Liver (tissue), 9 donors: Measurements from ENCODE around the gene ECI1. TPM values are rescaled to one million over a fixed set of nuclear protein-coding genes. Genes with fewer than 3 reads are reported as not detected.
"Not testable (repeated sequence)": the region's sequence is repeated elsewhere in the genome, so short reads cannot be mapped to it uniquely, and the experiment has no call there.

Experiments
- DNase-seq: peaks from one replicate; pipeline ENCODE4 v3.0.0-alpha.2; 2017; ENCODE audit warnings: low spot score
- H3K27ac ChIP-seq, 2 donors: one replicate each; pipeline ENCODE4 v1.7.0; 2013; ENCODE audit warnings: inconsistent platforms in 2 of 2, low read length in 2 of 2, control low read depth in 1 of 2, low read depth in 1 of 2, mild to moderate bottlenecking in 1 of 2
- H3K27me3 ChIP-seq, 4 donors: one replicate each; pipeline versions ENCODE4 v1.6.1 to v1.7.0; 2013; ENCODE audit warnings: low read length in 3 of 4, inconsistent platforms in 1 of 4, mild to moderate bottlenecking in 1 of 4, moderate library complexity in 1 of 4; ENCODE audit not compliant: control insufficient read depth in 4 of 4, insufficient read depth in 4 of 4
- H3K36me3 ChIP-seq, 4 donors: one replicate each; pipeline versions ENCODE4 v1.6.1 to v1.7.0; 2013; ENCODE audit warnings: low read length in 3 of 4, mild to moderate bottlenecking in 3 of 4, low read depth in 1 of 4, moderate library complexity in 1 of 4; ENCODE audit not compliant: control insufficient read depth in 4 of 4, insufficient read depth in 3 of 4
- H3K4me1 ChIP-seq, 4 donors: one replicate each; pipeline versions ENCODE4 v1.6.1 to v1.7.0; 2013; ENCODE audit warnings: low read length in 3 of 4, mild to moderate bottlenecking in 3 of 4, moderate library complexity in 1 of 4; ENCODE audit not compliant: control insufficient read depth in 4 of 4, insufficient read depth in 4 of 4
- H3K4me3 ChIP-seq, 3 donors: one replicate each; pipeline versions ENCODE4 v1.6.1 to v1.7.0; 2013; ENCODE audit warnings: low read length in 3 of 3, control low read depth in 1 of 3, low read depth in 1 of 3, mild to moderate bottlenecking in 1 of 3
- H3K9ac ChIP-seq, 2 donors: one replicate each; pipeline ENCODE4 v1.7.0; 2013; ENCODE audit warnings: low read length in 2 of 2, mild to moderate bottlenecking in 2 of 2, moderate library complexity in 2 of 2, control low read depth in 1 of 2, low read depth in 1 of 2
- H3K9me3 ChIP-seq, 4 donors: one replicate each; pipeline versions ENCODE4 v1.6.1 to v1.7.0; 2013; ENCODE audit warnings: low read length in 3 of 4; ENCODE audit not compliant: control insufficient read depth in 4 of 4
- ATF3 ChIP-seq: IDR thresholded peaks from 2 replicates; pipeline ENCODE4 v1.6.1; 2016; ENCODE audit warnings: antibody characterized with exemption
- CTCF ChIP-seq: fragments of 150-350 bp; IDR thresholded peaks from 2 replicates; pipeline ENCODE4 v1.5.1; 2017; ENCODE audit warnings: improper control_type of control experiment, low read depth, low read length; ENCODE audit not compliant: missing input control
- EGR1 ChIP-seq, 2 donors: IDR thresholded peaks; 2 replicates each; pipeline ENCODE4 v1.6.1; 2016 to 2018; ENCODE audit warnings: antibody characterized with exemption in 2 of 2, low read depth in 2 of 2
- FOXA2 ChIP-seq: IDR thresholded peaks from 2 replicates; pipeline ENCODE4 v1.6.1; 2016; ENCODE audit warnings: antibody characterized with exemption
- GABPA ChIP-seq, 2 donors: IDR thresholded peaks in 1 of 2; conservative IDR thresholded peaks in 1 of 2; 2 replicates each; pipeline ENCODE4 v1.6.1; 2016; ENCODE audit warnings: antibody characterized with exemption in 2 of 2, mild to moderate bottlenecking in 1 of 2, moderate library complexity in 1 of 2
- HNF4A ChIP-seq, 2 donors: conservative IDR thresholded peaks; 2 replicates each; pipeline ENCODE4 v1.6.1; 2016; ENCODE audit warnings: antibody characterized with exemption in 2 of 2, mild to moderate bottlenecking in 2 of 2
- HNF4G ChIP-seq: IDR thresholded peaks from 2 replicates; pipeline ENCODE4 v1.6.1; 2016; ENCODE audit warnings: antibody characterized with exemption
- JUND ChIP-seq, 2 donors: IDR thresholded peaks; 2 replicates each; pipeline ENCODE4 v1.6.1; 2016; ENCODE audit warnings: antibody characterized with exemption in 2 of 2
- MAX ChIP-seq: IDR thresholded peaks from 2 replicates; pipeline ENCODE4 v1.6.1; 2016; ENCODE audit warnings: antibody characterized with exemption
- NR2F2 ChIP-seq: IDR thresholded peaks from 2 replicates; pipeline ENCODE4 v1.6.1; 2016; ENCODE audit warnings: antibody characterized with exemption
- RAD21 ChIP-seq, 2 donors: IDR thresholded peaks; 2 replicates each; pipeline ENCODE4 v1.6.1; 2016; ENCODE audit warnings: antibody characterized with exemption in 2 of 2, mild to moderate bottlenecking in 2 of 2
- REST ChIP-seq: IDR thresholded peaks from 2 replicates; pipeline ENCODE4 v1.6.1; 2016; ENCODE audit warnings: antibody characterized with exemption, mild to moderate bottlenecking
- SP1 ChIP-seq: IDR thresholded peaks from 2 replicates; pipeline ENCODE4 v1.6.1; 2018; ENCODE audit warnings: antibody characterized with exemption, mild to moderate bottlenecking
- TAF1 ChIP-seq: conservative IDR thresholded peaks from 2 replicates; pipeline ENCODE4 v1.6.1; 2016; ENCODE audit warnings: antibody characterized with exemption, mild to moderate bottlenecking
- YY1 ChIP-seq: IDR thresholded peaks from 2 replicates; pipeline ENCODE4 v1.6.1; 2016; ENCODE audit warnings: antibody characterized with exemption, mild to moderate bottlenecking
- WGBS: extraction: QIAGEN DNeasy Blood & Tissue Kit; methylation state at CpG from one replicate; pipeline ENCODE4 v1.1.7; 2013; 5-methylcytosine and 5-hydroxymethylcytosine counted together
- polyA plus RNA-seq, 2 donors: library from polyadenylated mRNA; stranded (reverse) in 1 of 2; unstranded in 1 of 2; fragments of 200-250 nt in 1 of 2; fragments of >200 nt in 1 of 2; fragmentation: Nextera tagmentation in 1 of 2; extraction: Ambion mirVana in 1 of 2; gene quantifications; one replicate each; pipeline versions ENCODE4 v1.2.1 to v1.2.3, GENCODE V29; 2013 to 2015
- total RNA-seq, 2 donors: library from RNA; depleted of rRNA; stranded (reverse); fragments of >200 nt; gene quantifications; one replicate each; pipeline ENCODE4 v1.2.3, GENCODE V29; 2014
- donor health status: healthy.
- donor health status: healthy.
- donor health status: healthy.
- donor health status: healthy.
- donor health status: healthy.

ECI1 gene
- total and polyA plus RNA-seq, 4 donors: 36.8 to 107 (median 79.5) TPM

GRCh38 chr16:2267505-2267912 is 16.1 kb upstream of the ECI1 start:
- H3K4me3 ChIP-seq: peak overlapping the region; percentile 80 to 98 (median 86)
- not testable (repeated sequence) for H3K9me3 ChIP-seq, DNase-seq, H3K27me3 ChIP-seq
- H3K4me1 ChIP-seq: peaks cover 11 to 30% (median 26%) of the 10 kb centered on the region in 4 donors
- peak overlapping the region; percentile 44 to 67 for H3K9ac ChIP-seq
- peaks cover 2 to 16% (median 6%) of the 10 kb centered on the region in 4 donors for H3K36me3 ChIP-seq
- WGBS: under 1% methylated on average over 54 of the region's 54 CpGs
- peak overlapping the region; percentile 98 to 100 for H3K27ac ChIP-seq
- TF ChIP-seq GABPA (IDR thresholded peaks at IDR 0.05 in 1 of 2, conservative IDR thresholded peaks at IDR 0.05 in 1 of 2): peak in 1 of 2 donors; percentile 36

- Histone ChIP-seq H3K9ac (peak overlapping the region in 1 of 2 donors; percentile 37), H3K36me3 (peaks cover 8 to 22% (median 12%) of the 10 kb centered on the region in 4 donors), H3K4me1 (peaks cover 11 to 30% (median 26%) of the 10 kb centered on the region in 4 donors), H3K4me3 (peak overlapping the region; percentile 80 to 98 (median 86))
- not testable (repeated sequence) for H3K27ac ChIP-seq, DNase-seq, H3K27me3 ChIP-seq, H3K9me3 ChIP-seq
- WGBS: 8% methylated on average over 12 of the region's 12 CpGs
These were observed 15.5 kb upstream of the ECI1 start for GRCh38 chr16:2266887-2267286.

- not testable (repeated sequence) for H3K27me3 ChIP-seq, H3K27ac ChIP-seq, H3K4me3 ChIP-seq, DNase-seq, H3K9me3 ChIP-seq
- H3K4me1 ChIP-seq: peaks cover 3 to 15% (median 13%) of the 10 kb centered on the region in 4 donors
- WGBS: 91% methylated on average over 14 of the region's 14 CpGs
- H3K9ac ChIP-seq: peak overlapping the region in 1 of 2 donors; percentile 27
- peaks cover 18 to 46% (median 28%) of the 10 kb centered on the region in 4 donors for H3K36me3 ChIP-seq
These were observed 11.6 kb upstream of the ECI1 start for GRCh38 chr16:2263026-2263425.

- peaks cover 23 to 74% (median 43%) of the 10 kb centered on the region in 4 donors for H3K36me3 ChIP-seq
- WGBS: 92% methylated on average over 8 of the region's 8 CpGs
- no peak for DNase-seq
These were observed 8.9 kb upstream of the ECI1 start for GRCh38 chr16:2260250-2260649.

More at GRCh38 chr16:2260250-2260649, 8.9 kb upstream of the ECI1 start:
- H3K27ac ChIP-seq: no peak overlapping the region
- H3K4me1 ChIP-seq: peaks cover 0 to 5% (median 0%) of the 10 kb centered on the region in 4 donors
- TF ChIP-seq GABPA (IDR thresholded peaks at IDR 0.05 in 1 of 2, conservative IDR thresholded peaks at IDR 0.05 in 1 of 2) (no peak), JUND (IDR thresholded peaks at IDR 0.05) (no peak), CTCF (no peak), SP1 (no peak), REST (no peak), YY1 (no peak), HNF4A (conservative IDR thresholded peaks at IDR 0.05) (no peak), ATF3 (no peak), MAX (no peak), RAD21 (IDR thresholded peaks at IDR 0.05) (no peak), EGR1 (IDR thresholded peaks at IDR 0.05; ENCODE audit: low read depth in 2 of 2) (no peak), TAF1 (no peak), HNF4G (no peak), NR2F2 (no peak), FOXA2 (no peak)
- H3K4me3 ChIP-seq: no peak overlapping the region
- H3K9me3 ChIP-seq: no peaks in the 10 kb centered on the region
- no peak overlapping the region for H3K9ac ChIP-seq
- no peaks in the 10 kb centered on the region for H3K27me3 ChIP-seq
